ENCODE data around the gene FKBP2. TPM values are rescaled to one million over a fixed set of nuclear protein-coding genes. Genes with fewer than 3 reads are reported as not detected.

FKBP2 gene
- total and polyA plus RNA-seq, 2 of the 4 experiments (the other 2 are of a cell fraction), result 36.2 to 76.4 TPM

DNA sequence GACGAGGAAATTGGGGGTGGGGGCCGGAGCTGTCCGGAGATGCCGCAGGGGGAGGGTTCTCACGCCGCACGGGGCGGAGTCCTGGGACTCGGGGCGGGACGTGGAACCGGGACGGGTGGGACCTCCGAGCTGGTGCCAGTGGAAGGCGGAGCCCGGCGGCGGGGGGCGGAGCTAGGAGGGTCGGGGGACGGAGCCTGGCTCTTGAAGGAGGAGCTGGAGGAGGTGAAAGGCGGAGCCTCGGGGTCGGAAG is 271 bp downstream of the FKBP2 start:
- dilution Hi-C loops (cut with HindIII; ENCODE audit: low sequenced_read_pairs, unreplicated experiment), result no loop called here
- POLR2A ChIA-PET (ENCODE audit: unreplicated experiment), result interaction anchor here (0.6 to 1.1 kb wide), 2 partner anchors 36 to 56 kb away, joined by 3 to 24 read pairs; no protein-coding TSS in a partner anchor

More for the DNA sequence above, 271 bp downstream of the FKBP2 start:
- Histone ChIP-seq H3K27ac (ENCODE audit: insufficient read depth, low read length) (peak overlapping the region; percentile 89), H2AFZ (replicated peaks; ENCODE audit: low read length, poor library complexity) (peak overlapping the region; percentile 99), H3K9me1 (ENCODE audit: insufficient read depth, low read length) (peaks cover 14% of the 10 kb centered on the region), H2BK15ac (ENCODE audit: low read depth, low read length) (peak overlapping the region; percentile 35; the same call in 1 of the 3 replicates), H3K4me1 (ENCODE audit: control insufficient read depth, insufficient read depth, low read length) (peaks cover 13% of the 10 kb centered on the region), H3K14ac (replicated peaks; ENCODE audit: low read depth, low read length) (peak overlapping the region; percentile 81; the same call in 1 of the 2 replicates), H3K23ac (ENCODE audit: low read depth, low read length) (no peak overlapping the region), H3K4me3 (ENCODE audit: insufficient read depth, low read depth, low read length) (peak overlapping the region; percentile 65), H3K36me3 (ENCODE audit: control insufficient read depth, insufficient read depth, low read length) (peaks cover 28% of the 10 kb centered on the region), H4K5ac (ENCODE audit: low read depth, low read length) (0 out of 2 replicates have a peak overlapping the region, but pooled peaks have one; percentile 14), H3K4ac (ENCODE audit: low read depth, low read length) (peak overlapping the region; percentile 93), H4K8ac (ENCODE audit: low read depth in 2 of 2, low read length in 2 of 2) (peak overlapping the region; percentile 96 to 97; a peak in 3 of 4 replicates), H2BK20ac (ENCODE audit: low read depth, low read length) (no peak overlapping the region), H3K9me3 (ENCODE audit: control insufficient read depth, insufficient read depth, low read length) (no peaks in the 10 kb centered on the region), H3K9ac (ENCODE audit: low read depth, low read length) (peak overlapping the region; percentile 68), H2AK5ac (ENCODE audit: low read depth, low read length) (no peak overlapping the region; the same call in 1 of the 2 replicates), H3K18ac (ENCODE audit: low read depth, low read length) (peak overlapping the region; percentile 20; the same call in 1 of the 2 replicates), H3K56ac (ENCODE audit: extremely low read depth, insufficient read depth, low read length) (no peak overlapping the region), H3K27me3 (ENCODE audit: control insufficient read depth, insufficient read depth, low read length) (no peaks in the 10 kb centered on the region), H3K79me1 (ENCODE audit: low read depth in 1 of 2, low read length in 2 of 2) (peaks cover 18 to 37% of the 10 kb centered on the region in 2 experiments; a peak in 3 of 4 replicates), H4K91ac (ENCODE audit: insufficient read depth, low read depth, low read length) (peak overlapping the region; percentile 83; the same call in 1 of the 2 replicates), H2BK5ac (ENCODE audit: low read depth, low read length, poor library complexity, severe bottlenecking) (peak overlapping the region; percentile 92), H3K4me2 (ENCODE audit: low read depth, low read length) (peak overlapping the region; percentile 12), H4K20me1 (ENCODE audit: insufficient read depth, low read length) (peaks cover 22% of the 10 kb centered on the region), H2BK120ac (ENCODE audit: low read depth, low read length) (peak overlapping the region; percentile 82; the same call in 1 of the 2 replicates), H2AK9ac (replicated peaks; ENCODE audit: low read depth, low read length, poor library complexity) (peak overlapping the region; percentile 81)
- intact Hi-C loops (cut with micrococcal nuclease) (loop anchor here (2.0 kb wide), 1 partner anchor 54 kb away; the partner anchor contains the start of gene STIP1), in situ Hi-C loops (cut with MboI; ENCODE audit: low sequenced_read_pairs) (no loop called here)
- ATAC-seq (ENCODE audit: low read depth), result peak; percentile 85
- DNase-seq, result peak; percentile 99
- TF ChIP-seq RAD21 (IDR thresholded peaks at IDR 0.05; ENCODE audit: low read length), result no peak
- TF ChIP-seq SMC3 (IDR thresholded peaks at IDR 0.05; ENCODE audit: low read depth, low read length), result no peak
- no peak for TF ChIP-seq RFX5 (IDR thresholded peaks at IDR 0.05; ENCODE audit: low read depth, low read length)
- no peak for TF ChIP-seq BHLHE40 (IDR thresholded peaks at IDR 0.05; ENCODE audit: low read depth, low read length)
- no peak for TF ChIP-seq MAZ (IDR thresholded peaks at IDR 0.05; ENCODE audit: borderline replicate concordance, low read depth, low read length)
- TF ChIP-seq NFE2L2 (IDR thresholded peaks at IDR 0.05; ENCODE audit: low read depth, low read length), result no peak
- no peak for TF ChIP-seq RCOR1 (IDR thresholded peaks at IDR 0.05; ENCODE audit: insufficient replicate concordance, low read length)
- no peak for TF ChIP-seq MAFK (IDR thresholded peaks at IDR 0.05; ENCODE audit: low read depth, low read length)
- TF ChIP-seq, protein P1, sequence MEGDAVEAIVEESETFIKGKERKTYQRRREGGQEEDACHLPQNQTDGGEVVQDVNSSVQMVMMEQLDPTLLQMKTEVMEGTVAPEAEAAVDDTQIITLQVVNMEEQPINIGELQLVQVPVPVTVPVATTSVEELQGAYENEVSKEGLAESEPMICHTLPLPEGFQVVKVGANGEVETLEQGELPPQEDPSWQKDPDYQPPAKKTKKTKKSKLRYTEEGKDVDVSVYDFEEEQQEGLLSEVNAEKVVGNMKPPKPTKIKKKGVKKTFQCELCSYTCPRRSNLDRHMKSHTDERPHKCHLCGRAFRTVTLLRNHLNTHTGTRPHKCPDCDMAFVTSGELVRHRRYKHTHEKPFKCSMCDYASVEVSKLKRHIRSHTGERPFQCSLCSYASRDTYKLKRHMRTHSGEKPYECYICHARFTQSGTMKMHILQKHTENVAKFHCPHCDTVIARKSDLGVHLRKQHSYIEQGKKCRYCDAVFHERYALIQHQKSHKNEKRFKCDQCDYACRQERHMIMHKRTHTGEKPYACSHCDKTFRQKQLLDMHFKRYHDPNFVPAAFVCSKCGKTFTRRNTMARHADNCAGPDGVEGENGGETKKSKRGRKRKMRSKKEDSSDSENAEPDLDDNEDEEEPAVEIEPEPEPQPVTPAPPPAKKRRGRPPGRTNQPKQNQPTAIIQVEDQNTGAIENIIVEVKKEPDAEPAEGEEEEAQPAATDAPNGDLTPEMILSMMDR (conservative IDR thresholded peaks at IDR 0.05; ENCODE audit: low read depth, low read length), result no peak
- TF ChIP-seq POLR2A (IDR thresholded peaks at IDR 0.05; ENCODE audit: low read depth, low read length), result no peak
- TF ChIP-seq CHD1 (IDR thresholded peaks at IDR 0.05; ENCODE audit: low read depth, low read length), result no peak
- no peak for TF ChIP-seq CEBPB (IDR thresholded peaks at IDR 0.05; ENCODE audit: low read depth, low read length)
- TF ChIP-seq MXI1 (IDR thresholded peaks at IDR 0.05; ENCODE audit: borderline replicate concordance, low read depth, low read length), result no peak; the same call in 1 of the 2 replicates
- TF ChIP-seq, protein P2, sequence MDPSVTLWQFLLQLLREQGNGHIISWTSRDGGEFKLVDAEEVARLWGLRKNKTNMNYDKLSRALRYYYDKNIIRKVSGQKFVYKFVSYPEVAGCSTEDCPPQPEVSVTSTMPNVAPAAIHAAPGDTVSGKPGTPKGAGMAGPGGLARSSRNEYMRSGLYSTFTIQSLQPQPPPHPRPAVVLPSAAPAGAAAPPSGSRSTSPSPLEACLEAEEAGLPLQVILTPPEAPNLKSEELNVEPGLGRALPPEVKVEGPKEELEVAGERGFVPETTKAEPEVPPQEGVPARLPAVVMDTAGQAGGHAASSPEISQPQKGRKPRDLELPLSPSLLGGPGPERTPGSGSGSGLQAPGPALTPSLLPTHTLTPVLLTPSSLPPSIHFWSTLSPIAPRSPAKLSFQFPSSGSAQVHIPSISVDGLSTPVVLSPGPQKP (IDR thresholded peaks at IDR 0.05; ENCODE audit: borderline replicate concordance, low read depth, low read length), result no peak
- no peak for TF ChIP-seq USF2 (IDR thresholded peaks at IDR 0.05; ENCODE audit: low read depth, low read length)
- no peak for TF ChIP-seq FOS (IDR thresholded peaks at IDR 0.05; ENCODE audit: low read depth, low read length)
- CTCF ChIA-PET, result interaction anchor here (0.6 to 2.5 kb wide), 3 partner anchors 37 to 882 kb away, joined by 3 to 8 read pairs (median 5); no protein-coding TSS in a partner anchor
- no TSS peak for BruUV-seq (replicated peaks)
- WGBS, 2 experiments (ENCODE audit: extremely low coverage in 2 of 2, insufficient read length in 1 of 2), result 0% methylated on average over 4 of the region's 24 CpGs; no CpG with 5 or more reads in 1 of the 2 experiments
